ENCODE data around the gene CACNA1G. TPM values are rescaled to one million over a fixed set of nuclear protein-coding genes. Genes with fewer than 3 reads are reported as not detected.

The CACNA1G gene
- polyA plus RNA-seq, 12 donors = 5.8 to 20.0 (median 8.0) TPM; not detected in 1

DNA sequence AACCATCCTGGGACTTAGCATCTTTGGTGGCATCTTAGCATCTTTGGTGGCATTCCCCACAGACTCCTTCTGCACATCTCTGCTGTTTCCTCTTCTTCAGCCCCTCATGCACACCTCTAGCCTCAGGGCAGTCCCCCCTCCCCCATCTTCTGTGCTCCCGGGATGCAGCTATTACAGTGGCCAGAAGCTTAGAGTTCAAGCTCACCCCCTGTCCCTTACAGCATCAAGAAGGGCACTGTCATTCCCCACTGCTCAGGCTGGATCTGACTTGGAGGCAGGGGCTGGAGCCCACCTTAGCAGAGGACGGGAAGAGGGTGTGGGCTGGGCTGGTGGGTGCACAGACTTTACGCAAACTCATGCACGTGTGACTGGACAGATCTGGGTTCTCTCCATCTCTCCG, 27.3 kb upstream of the CACNA1G start:
- no peak for DNase-seq

DNA sequence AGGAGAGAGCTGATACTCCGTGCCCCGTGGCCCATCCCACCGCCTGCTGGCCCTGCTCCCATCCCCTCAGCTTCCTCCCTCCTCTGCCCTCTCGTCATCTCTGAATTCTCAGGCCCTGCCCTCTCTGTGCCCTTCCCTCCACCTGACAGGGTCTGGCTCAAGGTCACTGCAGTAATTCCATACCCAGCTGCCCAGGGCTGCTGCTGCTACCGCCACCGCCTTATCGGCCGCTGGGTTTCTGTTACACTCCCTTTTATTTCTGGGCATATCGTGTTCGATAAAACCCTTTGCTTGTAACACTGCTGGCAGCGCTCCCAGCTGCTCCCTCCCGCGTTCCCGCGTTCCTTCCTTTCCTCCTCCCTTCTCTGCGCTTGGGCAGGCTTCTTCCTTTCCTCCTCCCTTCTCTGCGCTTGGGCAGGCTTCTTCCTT, 26.8 kb upstream of the CACNA1G start:
- DNase-seq = no peak

DNA sequence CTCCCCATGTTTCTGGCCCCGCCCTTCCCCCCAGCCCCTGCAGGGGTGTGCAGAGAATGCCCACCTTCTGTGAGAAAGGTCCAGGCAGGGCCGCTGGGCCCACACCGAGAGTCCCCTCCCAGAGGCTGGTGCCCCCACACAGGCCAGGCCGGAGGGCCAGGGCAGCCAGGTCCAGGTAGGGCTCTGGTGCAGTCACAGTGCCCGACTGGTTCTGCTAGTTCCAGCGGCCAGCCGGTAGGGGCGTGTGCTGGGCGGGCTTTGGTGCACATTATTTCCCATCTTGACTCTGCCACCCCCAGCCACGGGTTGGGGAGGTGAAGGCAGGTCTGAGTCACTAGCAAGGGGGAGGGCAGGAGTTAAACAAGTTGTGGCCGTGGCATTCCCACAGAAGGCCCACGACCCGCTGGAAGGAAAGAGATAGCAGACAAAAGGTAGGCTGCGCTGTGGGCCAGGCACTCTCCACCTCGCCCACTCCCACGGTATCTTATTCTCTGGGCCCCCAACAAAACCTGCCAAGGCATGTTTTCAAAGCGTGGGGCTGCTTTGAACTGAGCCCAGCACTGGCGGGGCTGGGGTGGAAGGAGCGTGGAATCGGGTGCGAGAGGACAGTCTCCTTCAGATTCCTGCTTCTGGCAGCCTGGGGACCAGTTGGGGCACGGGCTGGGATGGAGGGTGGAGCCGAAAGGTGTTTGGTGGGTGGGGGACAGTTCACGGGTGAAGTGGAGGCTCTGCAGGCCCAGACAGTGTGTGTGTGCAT, 26.1 kb upstream of the CACNA1G start:
- DNase-seq = no peak

GRCh38 chr17:50534979-50535326, 25.6 kb upstream of the CACNA1G start:
- no peak for DNase-seq

DNA sequence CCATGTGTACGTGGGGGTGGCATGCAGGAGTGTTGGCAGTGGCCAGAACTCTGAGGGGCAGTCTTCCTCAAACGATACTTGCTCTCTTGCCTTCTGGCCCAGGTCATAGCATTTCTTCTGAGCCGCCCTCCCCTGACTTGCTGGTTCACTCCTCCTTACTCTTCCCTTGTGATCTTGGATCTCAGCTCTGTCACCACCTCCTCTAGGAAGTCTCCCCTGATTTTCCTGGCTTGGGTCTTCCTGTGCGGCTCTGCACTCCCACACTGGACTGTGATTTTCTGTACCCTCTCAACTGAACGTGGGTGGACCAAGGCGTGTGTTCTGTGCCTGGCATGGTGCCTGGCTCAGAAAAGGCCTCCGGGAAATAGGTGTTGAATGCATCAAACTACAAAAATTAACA, 25.1 kb upstream of the CACNA1G start:
- DNase-seq = no peak

DNA sequence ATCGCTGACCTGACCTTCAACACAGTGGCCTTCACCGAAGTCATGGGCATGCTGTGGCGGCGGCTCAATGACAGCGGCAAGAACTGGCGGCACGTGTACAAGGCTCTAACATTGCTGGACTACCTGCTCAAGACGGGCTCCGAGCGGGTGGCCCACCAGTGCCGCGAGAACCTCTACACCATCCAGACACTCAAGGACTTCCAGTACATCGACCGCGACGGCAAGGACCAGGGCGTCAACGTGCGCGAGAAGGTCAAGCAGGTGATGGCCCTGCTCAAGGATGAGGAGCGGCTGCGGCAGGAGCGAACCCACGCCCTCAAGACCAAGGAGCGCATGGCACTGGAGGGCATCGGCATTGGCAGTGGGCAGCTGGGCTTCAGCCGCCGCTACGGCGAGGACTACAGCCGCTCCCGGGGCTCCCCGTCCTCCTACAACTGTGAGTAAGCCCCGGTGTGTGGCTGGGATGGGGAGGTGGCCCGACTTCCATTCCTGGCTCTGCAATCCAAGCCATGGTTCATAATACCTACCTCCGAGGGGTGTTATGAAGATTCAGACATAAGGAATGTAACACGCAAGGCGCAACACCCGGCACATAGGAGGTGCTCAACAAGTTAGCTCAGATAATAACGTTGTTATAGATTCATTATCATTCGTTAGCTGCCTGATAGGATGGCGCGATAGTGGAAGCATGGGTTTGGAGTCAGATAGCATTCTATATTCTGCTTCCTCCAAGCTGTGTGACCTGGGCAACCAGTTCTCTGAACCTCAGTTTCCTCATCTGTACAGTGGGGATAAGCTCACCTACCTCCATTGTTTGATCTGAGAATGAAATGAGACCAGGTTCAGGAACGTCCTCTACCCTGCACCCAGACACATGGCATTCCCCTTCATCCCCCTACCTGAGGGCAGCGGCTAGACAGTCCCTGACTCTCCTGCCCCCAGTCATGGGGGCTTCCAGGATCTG, 23.6 kb upstream of the CACNA1G start:
- no peak for DNase-seq

- DNase-seq = no peak
Observed at GRCh38 chr17:50537721-50538548, 22.6 kb upstream of the CACNA1G start.

DNA sequence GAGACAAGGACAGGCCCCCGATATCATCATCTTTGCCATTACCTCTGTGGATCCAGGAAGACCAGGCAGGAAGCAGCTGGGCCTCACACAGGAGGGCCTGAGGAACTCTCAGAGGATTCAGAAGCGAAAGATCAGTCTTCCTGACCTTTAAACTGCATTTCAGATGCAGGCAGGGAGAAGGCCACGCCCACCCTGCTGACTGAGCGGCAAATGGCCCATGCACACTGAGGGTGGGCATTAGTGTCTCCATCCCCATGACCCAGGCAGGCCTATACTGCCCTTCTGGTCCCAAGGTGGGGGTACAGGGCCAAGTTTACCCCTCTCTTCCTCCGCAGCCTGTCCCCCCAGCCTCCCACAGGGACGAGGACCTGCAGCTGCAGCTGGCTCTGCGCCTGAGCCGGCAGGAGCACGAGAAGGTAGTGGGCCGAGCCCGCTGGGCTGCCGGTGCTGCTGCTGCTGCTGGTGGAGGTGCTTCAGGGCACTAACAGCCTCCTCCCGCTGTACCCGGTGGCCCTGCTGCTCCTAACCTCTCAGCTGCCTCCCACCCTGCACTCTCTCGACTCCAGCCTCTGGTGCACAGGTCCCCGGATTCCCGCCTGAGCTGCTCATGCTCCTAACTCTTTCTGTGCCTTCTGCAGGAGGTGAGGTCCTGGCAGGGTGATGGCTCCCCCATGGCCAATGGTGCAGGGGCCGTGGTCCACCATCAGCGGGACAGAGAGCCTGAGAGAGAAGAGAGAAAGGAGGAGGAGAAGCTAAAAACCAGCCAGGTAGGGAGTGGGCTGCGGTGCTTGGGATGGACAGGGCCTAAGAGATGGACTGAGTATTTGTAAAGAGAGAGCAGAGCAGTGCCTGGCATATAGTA, 21.7 kb upstream of the CACNA1G start:
- DNase-seq = no peak

- DNase-seq = no peak
Observed at GRCh38 chr17:50539762-50540559, 20.6 kb upstream of the CACNA1G start.

GRCh38 chr17:50540560-50541401, 19.7 kb upstream of the CACNA1G start:
- no peak for DNase-seq

DNA sequence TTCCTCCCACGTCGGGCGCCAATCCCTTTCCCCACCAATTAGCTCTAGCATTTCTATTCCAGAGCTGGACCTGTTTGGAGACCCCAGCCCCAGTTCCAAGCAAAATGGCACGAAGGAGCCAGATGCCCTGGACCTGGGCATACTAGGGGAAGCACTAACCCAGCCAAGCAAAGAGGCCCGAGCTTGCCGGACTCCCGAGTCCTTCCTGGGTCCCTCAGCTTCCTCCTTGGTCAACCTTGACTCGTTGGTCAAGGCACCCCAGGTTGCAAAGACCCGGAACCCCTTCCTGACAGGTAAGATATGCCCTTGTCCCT, 19.2 kb upstream of the CACNA1G start:
- no peak for DNase-seq

- peak; percentile 75 for DNase-seq
Observed at GRCh38 chr17:50541716-50542688, 18.5 kb upstream of the CACNA1G start.

DNA sequence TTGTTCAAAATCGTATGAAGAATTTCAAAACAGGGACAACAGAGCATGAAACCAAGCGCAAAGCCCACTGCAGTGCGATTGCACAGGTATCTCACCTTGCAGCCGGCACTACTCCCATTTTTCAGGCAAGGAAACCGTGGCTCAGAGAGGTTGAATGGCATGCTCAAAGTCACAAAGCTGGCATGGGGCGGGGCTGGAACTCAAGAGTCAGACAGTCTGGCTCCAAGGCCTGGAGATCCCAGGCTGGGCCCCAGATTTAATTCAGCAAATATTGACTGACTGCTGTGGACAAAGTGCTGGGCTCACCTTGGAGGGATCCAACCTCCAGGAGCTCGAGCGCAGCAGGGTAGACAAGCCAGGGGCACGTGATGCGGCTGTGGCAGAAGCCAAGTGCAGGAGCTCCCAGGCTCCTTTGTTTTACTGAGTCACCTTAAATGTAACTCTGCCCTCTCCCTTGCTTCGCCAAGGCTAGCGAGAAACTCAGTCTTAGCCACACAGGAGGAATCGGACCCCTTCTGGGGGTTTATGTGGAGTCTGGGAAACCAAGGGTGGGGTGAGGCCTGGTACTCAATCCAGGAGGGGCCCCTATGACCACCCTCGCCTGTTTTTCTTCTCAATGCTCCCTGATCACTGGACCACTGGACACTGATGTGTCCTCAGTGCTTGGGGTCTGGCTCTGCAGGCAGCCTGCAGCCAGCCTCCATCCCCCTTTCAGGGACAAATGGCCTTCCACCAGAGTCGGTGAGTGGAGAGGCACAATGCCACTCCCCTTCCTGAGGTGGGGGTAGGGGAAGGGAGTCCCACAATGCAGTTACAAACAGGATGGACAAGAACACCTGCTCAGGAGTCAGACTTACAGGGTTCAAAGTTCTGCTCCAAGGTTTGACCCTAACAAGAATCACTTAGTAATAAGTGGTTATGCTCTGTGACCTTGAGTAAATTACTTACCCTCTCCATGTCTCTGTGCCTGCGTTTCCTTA, 17.4 kb upstream of the CACNA1G start:
- no peak for DNase-seq

GRCh38 chr17:50544516-50544915, 16.0 kb upstream of the CACNA1G start:
- no peak for DNase-seq

DNA sequence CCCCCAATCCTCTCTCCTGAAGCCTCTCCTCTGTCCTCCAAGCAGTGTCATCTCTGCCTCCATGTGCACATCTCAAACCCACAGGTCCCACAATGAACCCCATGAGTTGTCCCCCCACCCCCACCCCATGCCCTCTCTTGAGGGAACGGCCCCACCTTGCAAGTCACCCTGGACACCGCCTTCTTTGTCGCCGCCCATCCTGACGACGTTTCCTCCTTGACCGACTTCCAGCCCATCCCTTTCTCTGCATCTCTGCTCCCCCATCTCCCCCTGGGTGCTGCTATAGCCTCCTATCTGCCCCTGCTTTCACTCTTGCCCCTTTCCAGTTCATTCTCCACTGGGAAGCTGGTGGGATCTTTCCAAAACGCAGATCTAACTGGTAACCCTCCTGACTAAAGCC, 15.2 kb upstream of the CACNA1G start:
- no peak for DNase-seq

GRCh38 chr17:50546701-50547034, 13.8 kb upstream of the CACNA1G start:
- no peak for DNase-seq
